H1 (cell line): ENCODE measurements around the gene ASPRV1. TPM values are rescaled to one million over a fixed set of nuclear protein-coding genes. Genes with fewer than 3 reads are reported as not detected.
A peak's percentile ranks its signal among the peaks of the same experiment; 100 is the strongest.

Source experiments
- CTCF ChIA-PET: fragments of 300-600 bp; sonication (Branson Sonifier 250); formaldehyde crosslinking; loops from one replicate; lab custom pipeline; 2021; ENCODE audit not compliant: partially characterized antibody; lab: Charles Lee
- POLR2A ChIA-PET: fragments of 300-600 bp; sonication (Branson Sonifier 250); formaldehyde crosslinking; loops from one replicate; lab custom pipeline; 2021; ENCODE audit warnings: inconsistent platforms; ENCODE audit not compliant: partially characterized antibody; lab: Charles Lee
- DNase-seq, 2 experiments: peaks; one replicate each; pipeline versions ENCODE4 v3.0.0 to v3.0.0-alpha.2; 2010 to 2022; ENCODE audit warnings: low spot score in 2 of 2, low read depth in 1 of 2, mixed read lengths in 1 of 2
- FAIRE-seq: peaks from 2 replicates; lab custom pipeline; 2011; peaks lifted over from hg19 to GRCh38; lab: Jason Lieb, UNC
- H2AFZ ChIP-seq: 2 replicates; pipeline ENCODE4 v1.8.1; 2012; ENCODE audit warnings: low read length, inconsistent platforms
- H2AK5ac ChIP-seq: 2 replicates; pipeline ENCODE4 v1.6.1; 2013; ENCODE audit warnings: low read depth, low read length
- H2BK120ac ChIP-seq: replicated peaks from 2 replicates; pipeline ENCODE3; 2013; ENCODE audit warnings: low read depth, low read length, inconsistent platforms
- H2BK12ac ChIP-seq: 2 replicates; pipeline ENCODE4 v1.6.1; 2013; ENCODE audit warnings: low read depth, low read length
- H2BK15ac ChIP-seq: 2 replicates; pipeline ENCODE4 v1.6.1; 2013; ENCODE audit warnings: low read length
- H2BK20ac ChIP-seq: 2 replicates; pipeline ENCODE4 v1.6.1; 2013; ENCODE audit warnings: low read length
- H2BK5ac ChIP-seq: 2 replicates; pipeline ENCODE4 v1.6.1; 2013; ENCODE audit warnings: low read depth, low read length
- H3K14ac ChIP-seq: 2 replicates; pipeline ENCODE4 v1.6.1; 2013; ENCODE audit warnings: inconsistent platforms; ENCODE audit not compliant: insufficient read length
- H3K18ac ChIP-seq: 2 replicates; pipeline ENCODE4 v1.6.1; 2013; ENCODE audit warnings: low read length; ENCODE audit errors: extremely low read depth
- H3K23ac ChIP-seq: 2 replicates; pipeline ENCODE4 v1.6.1; 2013; ENCODE audit warnings: inconsistent platforms; ENCODE audit not compliant: insufficient read length
- H3K23me2 ChIP-seq: 2 replicates; pipeline ENCODE4 v1.6.1; 2013; ENCODE audit warnings: low read depth, low read length
- H3K27ac ChIP-seq: 2 replicates; pipeline ENCODE4 v1.6.1; 2011; ENCODE audit warnings: low read depth, low read length, inconsistent platforms
- H3K27me3 ChIP-seq, 4 experiments: replicated peaks in 1 of 4; 1 replicate in 1 of 4; 2 replicates in 3 of 4; pipeline versions ENCODE4 v1.6.1 to v1.8.1; 2011 to 2013; ENCODE audit warnings: low read length in 3 of 4, mild to moderate bottlenecking in 3 of 4, inconsistent platforms in 2 of 4, mixed read lengths in 2 of 4, moderate library complexity in 1 of 4; ENCODE audit not compliant: control insufficient read depth in 3 of 4, insufficient read depth in 3 of 4; ENCODE audit errors: extremely low read depth in 1 of 4
- H3K36me3 ChIP-seq, 4 experiments: 2 replicates each; pipeline versions ENCODE4 v1.6.1 to v1.8.1; 2011 to 2013; ENCODE audit warnings: mild to moderate bottlenecking in 4 of 4, low read length in 3 of 4, moderate library complexity in 2 of 4, control low read depth in 1 of 4, inconsistent platforms in 1 of 4; ENCODE audit not compliant: insufficient read depth in 4 of 4, control insufficient read depth in 2 of 4
- H3K4ac ChIP-seq: replicated peaks from 2 replicates; pipeline ENCODE3; 2013; ENCODE audit warnings: low read length, low read depth, mixed read lengths, inconsistent platforms; ENCODE audit not compliant: insufficient read length
- H3K4me1 ChIP-seq, 4 experiments: replicated peaks in 1 of 4; 1 replicate in 1 of 4; 2 replicates in 3 of 4; pipeline versions ENCODE4 v1.6.1 to v1.8.1; 2011 to 2013; ENCODE audit warnings: low read length in 3 of 4, inconsistent platforms in 2 of 4, mixed read lengths in 1 of 4; ENCODE audit not compliant: insufficient read depth in 4 of 4, control insufficient read depth in 3 of 4
- H3K4me2 ChIP-seq, 2 experiments: 2 replicates each; pipeline versions ENCODE4 v1.6.1 to v1.8.1; 2011 to 2013; ENCODE audit warnings: low read depth in 2 of 2, low read length in 2 of 2, control low read depth in 1 of 2, inconsistent platforms in 1 of 2, mild to moderate bottlenecking in 1 of 2; ENCODE audit not compliant: insufficient read depth in 1 of 2
- H3K4me3 ChIP-seq, 4 experiments: fragments of 200-600, 300-600 bp in 1 of 4; sonication (generic), shearing (Covaris generic), sonication (Bioruptor Twin) in 1 of 4; 2 replicates each; pipeline versions ENCODE4 v1.5.1 to v1.8.1; 2011 to 2016; ENCODE audit warnings: low read length in 4 of 4, low read depth in 3 of 4, control low read depth in 2 of 4, inconsistent platforms in 2 of 4, mild to moderate bottlenecking in 2 of 4, mixed read lengths in 1 of 4, moderate library complexity in 1 of 4; ENCODE audit not compliant: insufficient read depth in 2 of 4; ENCODE audit errors: extremely low read depth in 1 of 4
- H3K56ac ChIP-seq: replicated peaks from 2 replicates; pipeline ENCODE3; 2013; ENCODE audit warnings: low read depth, mild to moderate bottlenecking, mixed read lengths, low read length, inconsistent platforms; ENCODE audit not compliant: insufficient read length
- H3K79me1 ChIP-seq: 2 replicates; pipeline ENCODE4 v1.6.1; 2013; ENCODE audit warnings: low read depth, low read length, control low read depth
- H3K79me2 ChIP-seq, 2 experiments: 2 replicates each; pipeline versions ENCODE4 v1.6.1 to v1.8.1; 2012 to 2013; ENCODE audit warnings: low read length in 2 of 2, mild to moderate bottlenecking in 2 of 2, inconsistent platforms in 1 of 2; ENCODE audit not compliant: insufficient read depth in 2 of 2, control insufficient read depth in 1 of 2
- H3K9ac ChIP-seq, 4 experiments: replicated peaks in 1 of 4; 1 replicate in 1 of 4; 2 replicates in 3 of 4; pipeline versions ENCODE4 v1.6.1 to v1.8.1; 2011 to 2013; ENCODE audit warnings: low read depth in 3 of 4, low read length in 3 of 4, control low read depth in 2 of 4, mild to moderate bottlenecking in 2 of 4, moderate library complexity in 2 of 4, inconsistent platforms in 1 of 4; ENCODE audit errors: extremely low read depth in 1 of 4
- H3K9me3 ChIP-seq, 2 experiments: 2 replicates each; pipeline versions ENCODE4 v1.6.1 to v1.8.1; 2012 to 2013; ENCODE audit warnings: mild to moderate bottlenecking in 2 of 2, moderate library complexity in 2 of 2, control low read depth in 1 of 2, inconsistent platforms in 1 of 2, low read depth in 1 of 2, low read length in 1 of 2, mixed read lengths in 1 of 2; ENCODE audit not compliant: insufficient read depth in 2 of 2
- H4K20me1 ChIP-seq, 2 experiments: replicated peaks in 1 of 2; 2 replicates each; pipeline versions ENCODE3 to v1.8.1; 2011 to 2013; ENCODE audit warnings: inconsistent platforms in 2 of 2, low read length in 2 of 2, mild to moderate bottlenecking in 1 of 2; ENCODE audit not compliant: insufficient read depth in 2 of 2, control insufficient read depth in 1 of 2
- H4K5ac ChIP-seq: 2 replicates; pipeline ENCODE4 v1.6.1; 2013; ENCODE audit warnings: low read length, low read depth, mixed read lengths, inconsistent platforms; ENCODE audit not compliant: insufficient read length
- H4K8ac ChIP-seq: 2 replicates; pipeline ENCODE4 v1.8.0; 2013; ENCODE audit warnings: mild to moderate bottlenecking, moderate library complexity, low read length, inconsistent platforms; ENCODE audit not compliant: insufficient read depth; ENCODE audit errors: extremely low read depth
- H4K91ac ChIP-seq: replicated peaks from 2 replicates; pipeline ENCODE3; 2013; ENCODE audit warnings: low read length, mixed read lengths, inconsistent platforms; ENCODE audit not compliant: insufficient read length
- BACH1 ChIP-seq: IDR thresholded peaks from 2 replicates; pipeline ENCODE4 v1.6.1; 2012; ENCODE audit warnings: low read length, improper control_type of control experiment
- MAX ChIP-seq: IDR thresholded peaks from 2 replicates; pipeline ENCODE4 v1.6.1; 2012; ENCODE audit warnings: inconsistent platforms
- RAD21 ChIP-seq, 2 experiments: IDR thresholded peaks in 1 of 2; conservative IDR thresholded peaks in 1 of 2; 2 replicates each; pipeline ENCODE4 v1.6.1; 2011; ENCODE audit warnings: low read depth in 2 of 2, low read length in 2 of 2, improper control_type of control experiment in 1 of 2, inconsistent platforms in 1 of 2, mild to moderate bottlenecking in 1 of 2, moderate library complexity in 1 of 2
- WGBS, 2 experiments: shearing (Covaris generic) in 1 of 2; methylation state at CpG; one replicate each; pipeline versions ENCODE4 v1.1.6 to v1.1.7; 2013 to 2015; ENCODE audit warnings: low lambda C conversion rate in 2 of 2, mixed read lengths in 2 of 2, inconsistent platforms in 1 of 2, low coverage in 1 of 2, missing lambda C conversion rate in 1 of 2; ENCODE audit not compliant: insufficient replicate concordance in 2 of 2, insufficient coverage in 1 of 2, insufficient read length in 1 of 2; ENCODE audit errors: extremely low coverage in 1 of 2, missing lambda C conversion rate in 1 of 2; 5-methylcytosine and 5-hydroxymethylcytosine counted together
- polyA plus RNA-seq, 7 experiments: library from polyadenylated mRNA; depleted of rRNA in 3 of 7; stranded (reverse) in 5 of 7; unstranded in 2 of 7; fragments of >200 nt in 5 of 7; fragments of 200-250 nt in 2 of 7; gene quantifications; 1 replicate in 5 of 7; 2 replicates in 1 of 7; 4 replicates in 1 of 7; pipeline versions ENCODE4 v1.2.1 to v1.2.3, GENCODE V29; 2011 to 2013; ENCODE audit warnings: missing spikeins in 2 of 7, mixed read lengths in 2 of 7
- total RNA-seq: library from RNA; stranded (reverse); fragmentation: NEBNext Ultra II Directional; extraction: Animal tissue kit (Norgen Biotek cat#: 25700); gene quantifications from 2 replicates; pipeline ENCODE4 v1.2.1, GENCODE V29; 2021
- TF ChIP-seq, protein P1 (sequence below), 3 experiments: IDR thresholded peaks; 1 replicate in 2 of 3; 2 replicates in 1 of 3; pipeline versions ENCODE4 v1.5.1 to v1.6.1; 2011; ENCODE audit warnings: low read length in 3 of 3, mild to moderate bottlenecking in 3 of 3, inconsistent platforms in 2 of 3, low read depth in 1 of 3, moderate library complexity in 1 of 3; ENCODE audit not compliant: insufficient read depth in 1 of 3; ENCODE audit errors: control extremely low read depth in 1 of 3

The ASPRV1 gene
- total and polyA plus RNA-seq, 2 of the 8 experiments (the other 6 are each of a cell fraction or from before 2014, with no cell fraction given), result 0.59 to 0.95 TPM

DNA sequence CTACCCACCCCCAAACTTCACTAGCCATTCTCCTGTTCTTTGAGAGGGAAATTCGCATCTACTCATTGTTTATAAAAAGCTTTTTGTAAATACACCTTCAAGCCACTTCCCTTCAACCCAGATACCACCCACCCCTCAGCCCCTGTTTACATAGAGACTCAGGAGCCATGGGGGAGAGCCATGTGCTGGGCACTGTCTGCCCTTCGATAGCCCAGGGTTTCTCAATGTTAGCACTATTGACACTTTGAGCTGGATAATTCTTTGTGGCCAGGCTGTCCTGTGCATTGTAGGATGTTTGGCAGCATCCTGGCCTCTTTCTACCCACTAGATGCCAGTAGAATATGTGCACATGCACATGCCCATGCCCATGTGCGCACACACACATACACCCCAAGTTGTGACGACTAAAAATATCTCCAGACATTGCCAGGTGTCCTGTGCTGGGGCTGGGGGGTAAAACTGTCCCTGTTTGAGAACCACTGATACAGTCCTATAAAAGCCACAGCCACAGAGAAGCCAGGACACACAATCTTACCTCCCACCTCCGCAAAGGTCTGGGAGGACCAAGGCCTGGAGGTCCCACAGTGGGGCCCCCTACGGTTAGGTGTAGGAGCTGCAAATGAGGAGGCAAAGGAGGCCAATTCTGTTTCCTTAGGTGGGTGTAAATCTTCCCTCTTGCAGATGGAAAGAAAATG lies 44.5 kb upstream of the ASPRV1 start:
- FAIRE-seq (no peak), DNase-seq (peak in 1 of 2 experiments; percentile 33)
- no peaks in the 10 kb centered on the region for H3K27me3 ChIP-seq
- no peak overlapping the region for H3K23ac ChIP-seq
- H4K8ac ChIP-seq, result no peak overlapping the region
- no peak overlapping the region for H3K9ac ChIP-seq
- no peak overlapping the region for H3K56ac ChIP-seq
- no peak overlapping the region for H3K14ac ChIP-seq
- H2BK12ac ChIP-seq, result peak overlapping the region; percentile 95
- no peaks in the 10 kb centered on the region for H3K79me1 ChIP-seq
- no peaks in the 10 kb centered on the region; a peak in 1 of 4 replicates for H3K79me2 ChIP-seq
- peak overlapping the region; percentile 54; the same call in 1 of the 2 replicates for H2BK15ac ChIP-seq
- no peak overlapping the region for H3K4me3 ChIP-seq
- H2AK5ac ChIP-seq, result no peak overlapping the region
- no peak overlapping the region for H3K4ac ChIP-seq
- POLR2A ChIA-PET, result interaction anchor here (0.7 to 2.7 kb wide), 9 partner anchors 19 to 91 kb away, joined by 3 to 8 read pairs (median 4); partner anchors contain the start of gene MXD1
- no peak overlapping the region; the same call in 1 of the 2 replicates for H3K18ac ChIP-seq
- H2BK120ac ChIP-seq, result peak overlapping the region; percentile 33
- H3K9me3 ChIP-seq, result no peaks in the 10 kb centered on the region
- no peaks in the 10 kb centered on the region for H3K36me3 ChIP-seq
- no peak overlapping the region for H4K5ac ChIP-seq
- TF ChIP-seq RAD21 (IDR thresholded peaks at IDR 0.05 in 1 of 2, conservative IDR thresholded peaks at IDR 0.05 in 1 of 2; ENCODE audit: low read depth in 2 of 2, low read length in 2 of 2), result peak; percentile 23 to 51; a peak in 2 of 4 replicates
- TF ChIP-seq, protein P1, sequence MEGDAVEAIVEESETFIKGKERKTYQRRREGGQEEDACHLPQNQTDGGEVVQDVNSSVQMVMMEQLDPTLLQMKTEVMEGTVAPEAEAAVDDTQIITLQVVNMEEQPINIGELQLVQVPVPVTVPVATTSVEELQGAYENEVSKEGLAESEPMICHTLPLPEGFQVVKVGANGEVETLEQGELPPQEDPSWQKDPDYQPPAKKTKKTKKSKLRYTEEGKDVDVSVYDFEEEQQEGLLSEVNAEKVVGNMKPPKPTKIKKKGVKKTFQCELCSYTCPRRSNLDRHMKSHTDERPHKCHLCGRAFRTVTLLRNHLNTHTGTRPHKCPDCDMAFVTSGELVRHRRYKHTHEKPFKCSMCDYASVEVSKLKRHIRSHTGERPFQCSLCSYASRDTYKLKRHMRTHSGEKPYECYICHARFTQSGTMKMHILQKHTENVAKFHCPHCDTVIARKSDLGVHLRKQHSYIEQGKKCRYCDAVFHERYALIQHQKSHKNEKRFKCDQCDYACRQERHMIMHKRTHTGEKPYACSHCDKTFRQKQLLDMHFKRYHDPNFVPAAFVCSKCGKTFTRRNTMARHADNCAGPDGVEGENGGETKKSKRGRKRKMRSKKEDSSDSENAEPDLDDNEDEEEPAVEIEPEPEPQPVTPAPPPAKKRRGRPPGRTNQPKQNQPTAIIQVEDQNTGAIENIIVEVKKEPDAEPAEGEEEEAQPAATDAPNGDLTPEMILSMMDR (IDR thresholded peaks at IDR 0.05; ENCODE audit: control extremely low read depth in 1 of 3, insufficient read depth in 1 of 3, low read depth in 1 of 3, low read length in 3 of 3), result peak; percentile 17 to 48 (median 29)
- no peak for TF ChIP-seq BACH1
- TF ChIP-seq MAX, result peak; percentile 43
- TF ChIP-seq, all 59 proteins: peak for 3
- Histone ChIP-seq H3K4me2 (no peak overlapping the region; a peak in 1 of 4 replicates), H3K27ac (no peak overlapping the region), H3K23me2 (no peaks in the 10 kb centered on the region), H2BK20ac (peak overlapping the region; percentile 81; the same call in 1 of the 2 replicates), H2BK5ac (0 out of 2 replicates have a peak overlapping the region, but pooled peaks have one; percentile 46), H4K20me1 (no peaks in the 10 kb centered on the region), H4K91ac (no peak overlapping the region), H3K4me1 (peaks cover 4 to 14% (median 8%) of the 10 kb centered on the region in 4 experiments), H2AFZ (no peak overlapping the region)
- WGBS, 2 experiments, result 83% methylated on average over 6 of the region's 6 CpGs; no CpG with 5 or more reads in 1 of the 2 experiments
- CTCF ChIA-PET, result interaction anchor here (0.6 to 4.0 kb wide), 22 partner anchors 9 to 114 kb away, joined by 3 to 22 read pairs (median 4); no protein-coding TSS in a partner anchor
